GM23338 (cell line): Measurements from ENCODE around the gene ARHGAP10.

Experiments used
- EZH2 ChIP-seq: fragments of 200-600 bp; sonication (generic); IDR thresholded peaks from one replicate; pipeline ENCODE4 v1.8.0; 2017; ENCODE audit warnings: antibody characterized with exemption, mild to moderate bottlenecking, low read depth; ENCODE audit not compliant: unreplicated experiment
- EZH2phosphoT487 ChIP-seq: fragments of 200-600 bp; sonication (generic); IDR thresholded peaks from one replicate; pipeline ENCODE4 v1.8.1; 2018; ENCODE audit warnings: antibody characterized with exemption; ENCODE audit not compliant: unreplicated experiment
- TF ChIP-seq, protein P1 (sequence below), 2 experiments: fragments of 200-600 bp in 1 of 2; sonication (generic) in 1 of 2; conservative IDR thresholded peaks; 2 replicates each; pipeline versions ENCODE4 v1.5.1 to v1.6.1; 2016 to 2017; ENCODE audit warnings: antibody characterized with exemption in 2 of 2, low read depth in 2 of 2, mild to moderate bottlenecking in 2 of 2, moderate library complexity in 1 of 2

DNA sequence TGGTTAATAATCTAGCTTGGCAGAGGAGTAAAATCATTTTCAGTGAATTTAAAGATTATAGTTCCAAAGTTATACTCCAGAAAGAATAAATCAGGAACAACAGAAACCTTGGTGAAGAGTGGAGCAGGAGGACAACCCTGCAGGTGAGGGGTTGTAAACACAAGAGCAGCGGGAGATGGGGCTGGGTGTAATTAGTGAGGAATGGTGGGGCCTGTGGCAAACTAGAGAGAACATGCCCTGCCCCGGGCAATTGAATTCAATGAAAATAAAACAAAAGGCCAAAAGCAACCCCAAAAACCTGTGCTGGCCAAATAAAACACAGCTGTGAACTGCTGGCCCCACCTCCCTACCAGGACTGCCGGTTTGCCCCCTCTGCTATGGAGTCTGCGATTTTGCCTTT is 385.1 kb downstream of the ARHGAP10 start:
- TF ChIP-seq EZH2 (no peak), EZH2phosphoT487 (no peak)
- TF ChIP-seq, protein P1, sequence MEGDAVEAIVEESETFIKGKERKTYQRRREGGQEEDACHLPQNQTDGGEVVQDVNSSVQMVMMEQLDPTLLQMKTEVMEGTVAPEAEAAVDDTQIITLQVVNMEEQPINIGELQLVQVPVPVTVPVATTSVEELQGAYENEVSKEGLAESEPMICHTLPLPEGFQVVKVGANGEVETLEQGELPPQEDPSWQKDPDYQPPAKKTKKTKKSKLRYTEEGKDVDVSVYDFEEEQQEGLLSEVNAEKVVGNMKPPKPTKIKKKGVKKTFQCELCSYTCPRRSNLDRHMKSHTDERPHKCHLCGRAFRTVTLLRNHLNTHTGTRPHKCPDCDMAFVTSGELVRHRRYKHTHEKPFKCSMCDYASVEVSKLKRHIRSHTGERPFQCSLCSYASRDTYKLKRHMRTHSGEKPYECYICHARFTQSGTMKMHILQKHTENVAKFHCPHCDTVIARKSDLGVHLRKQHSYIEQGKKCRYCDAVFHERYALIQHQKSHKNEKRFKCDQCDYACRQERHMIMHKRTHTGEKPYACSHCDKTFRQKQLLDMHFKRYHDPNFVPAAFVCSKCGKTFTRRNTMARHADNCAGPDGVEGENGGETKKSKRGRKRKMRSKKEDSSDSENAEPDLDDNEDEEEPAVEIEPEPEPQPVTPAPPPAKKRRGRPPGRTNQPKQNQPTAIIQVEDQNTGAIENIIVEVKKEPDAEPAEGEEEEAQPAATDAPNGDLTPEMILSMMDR (conservative IDR thresholded peaks at IDR 0.05; ENCODE audit: low read depth in 2 of 2) = no peak
